Glomerular visceral epithelial cell (primary cell): ENCODE measurements around the gene SCUBE3.

Source experiments
- DNase-seq: peaks from one replicate; pipeline ENCODE4 v3.0.0-alpha.2; 2016; ENCODE audit errors: extremely low spot score

SCUBE3 gene

DNA sequence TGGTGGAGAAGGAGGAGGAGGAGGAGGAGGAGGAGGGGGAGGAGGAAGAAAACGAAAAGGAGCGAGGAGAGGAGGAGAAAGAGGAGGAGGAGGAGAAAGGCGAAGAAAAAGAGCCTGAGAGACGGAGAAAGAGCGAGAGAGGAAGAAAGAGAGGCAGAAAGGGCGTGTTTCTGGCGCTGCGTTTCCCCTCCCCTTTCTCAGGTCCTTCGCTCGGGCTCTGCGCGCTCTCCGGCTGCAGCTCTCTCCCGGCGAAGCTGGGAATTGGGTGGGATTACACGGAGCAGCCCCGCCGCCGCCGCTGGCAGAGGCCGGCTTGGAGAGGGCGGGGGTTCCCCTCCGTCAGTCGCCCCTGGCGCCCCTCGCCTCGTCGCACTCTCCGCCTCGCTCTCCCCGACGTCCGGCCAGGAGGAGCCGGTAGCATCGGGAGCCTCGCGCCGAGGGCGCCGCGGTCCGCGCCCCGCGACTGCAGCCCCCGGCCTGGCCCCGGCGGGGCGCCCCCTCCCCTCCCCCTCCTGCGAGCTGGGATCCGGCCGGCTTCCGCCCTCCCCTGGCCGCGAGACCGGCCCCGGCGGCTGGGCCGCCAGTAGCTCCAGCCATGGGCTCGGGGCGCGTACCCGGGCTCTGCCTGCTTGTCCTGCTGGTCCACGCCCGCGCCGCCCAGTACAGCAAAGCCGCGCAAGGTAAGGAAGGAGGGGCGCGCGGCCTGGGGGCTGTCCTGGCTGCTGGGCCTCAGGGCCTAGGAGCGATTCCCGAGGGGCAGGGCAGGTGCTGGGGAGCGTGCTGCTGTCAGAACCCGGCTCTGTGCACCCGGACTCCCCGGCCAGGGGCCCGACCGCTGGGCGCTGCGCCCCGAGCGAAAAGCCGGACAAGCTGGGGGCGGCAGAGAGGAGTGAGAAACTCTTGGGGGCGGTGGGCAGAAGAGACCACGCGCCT is at the start of gene SCUBE3:
SCUBE3 (plus strand) TSS at position 133 of the 933 bp plus-strand sequence; CDS start at position 596, 463 bp downstream.
- DNase-seq, result peak; percentile 33

DNA sequence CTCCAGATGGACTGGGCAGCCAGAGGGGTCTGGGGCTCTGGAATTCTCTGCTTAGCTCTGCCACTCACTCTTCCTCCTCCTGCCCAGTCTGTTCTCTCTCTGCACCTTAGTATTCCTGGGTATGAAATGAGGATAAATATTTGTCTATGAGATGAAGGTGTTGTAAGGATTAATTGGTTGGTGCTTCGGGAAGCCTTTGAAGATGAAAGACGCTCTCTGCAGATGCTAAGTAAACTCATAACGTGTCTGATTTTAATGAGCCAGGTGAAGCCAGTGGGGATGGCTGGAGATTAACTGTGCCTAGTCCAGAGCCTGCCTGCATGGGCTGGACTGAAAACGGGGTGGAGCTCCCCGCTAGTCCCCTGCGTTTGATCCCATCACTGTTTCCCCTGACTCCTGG is 49.5 kb upstream of the SCUBE3 start:
- DNase-seq, result no peak

DNA sequence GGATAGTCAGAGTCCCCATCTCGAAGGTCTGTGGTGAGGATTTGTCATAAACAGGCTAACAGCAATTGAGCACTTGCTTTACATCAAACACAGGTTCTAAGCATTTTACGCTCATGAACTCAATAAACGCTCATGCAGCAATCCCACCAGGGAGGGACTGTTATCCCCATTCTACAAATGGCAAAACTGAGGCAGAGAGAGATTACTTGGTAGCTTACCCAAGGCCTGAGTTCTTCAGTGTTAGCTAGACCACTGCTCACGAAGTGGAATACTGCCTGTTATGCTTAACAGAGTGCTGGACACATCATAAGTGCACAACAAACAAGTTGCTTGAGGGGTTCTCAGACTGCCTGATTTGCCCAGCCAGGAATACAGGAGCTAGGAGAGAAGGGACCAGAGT is 48.9 kb upstream of the SCUBE3 start:
- no peak for DNase-seq

DNA sequence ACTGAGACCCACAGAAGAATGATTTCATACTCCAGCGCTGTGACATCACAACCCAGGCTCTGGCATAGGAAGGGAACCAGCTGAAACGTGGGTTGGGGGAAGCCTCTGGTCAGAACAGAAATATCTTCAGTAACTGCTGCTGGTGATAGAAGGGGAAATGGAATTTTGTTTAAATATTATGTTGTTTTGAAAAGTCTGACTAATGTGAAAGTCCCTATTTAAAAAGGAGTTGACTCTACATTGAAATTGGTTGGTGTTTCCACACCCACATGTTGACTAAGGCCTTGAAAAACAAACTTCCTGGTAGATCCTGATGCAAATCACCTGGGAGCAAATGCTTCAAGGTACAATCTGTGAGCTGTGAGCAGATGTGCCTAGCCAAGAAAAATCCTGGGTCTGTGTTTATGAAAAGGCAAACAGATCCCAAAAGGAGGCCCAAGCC is 48.1 kb upstream of the SCUBE3 start:
- DNase-seq, result no peak

DNA sequence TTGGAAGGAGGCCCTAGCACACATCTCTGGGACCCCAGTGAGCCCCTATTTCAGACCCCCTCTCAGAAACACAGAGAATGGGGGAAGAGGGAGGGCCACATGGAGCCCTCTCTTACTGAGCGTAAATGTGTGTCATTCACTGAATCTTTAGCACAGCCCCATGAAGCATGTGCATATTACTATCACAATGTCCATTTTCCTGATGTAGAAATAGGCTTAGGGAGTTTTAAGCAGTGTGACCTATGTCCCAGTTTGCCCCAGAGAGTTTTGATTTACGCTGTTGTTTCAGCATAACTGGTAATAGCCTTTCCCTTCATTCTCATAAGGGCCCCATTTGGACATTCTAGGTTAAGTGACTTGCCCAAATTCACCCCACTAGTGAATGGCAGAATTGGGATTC is 47.6 kb upstream of the SCUBE3 start:
- no peak for DNase-seq

DNA sequence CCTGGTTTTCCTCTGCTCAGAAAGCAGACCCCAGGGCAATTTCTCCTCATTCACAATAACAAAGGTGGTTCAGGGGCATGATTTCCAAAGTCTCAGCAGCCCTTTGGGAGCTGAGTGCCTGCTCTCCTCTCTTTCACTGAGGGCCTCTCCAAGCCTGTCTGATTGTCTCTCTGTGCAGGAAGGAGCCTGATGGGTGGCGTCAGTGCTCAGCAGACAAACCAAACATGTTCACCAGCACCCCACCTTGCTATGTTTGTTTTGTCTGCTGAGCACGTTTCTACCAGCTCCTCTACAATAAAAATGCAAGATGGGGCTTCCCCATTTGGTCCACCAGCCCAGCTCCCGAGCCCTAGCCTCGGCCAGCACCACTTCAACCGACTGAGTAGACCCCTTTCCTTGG is 47.2 kb upstream of the SCUBE3 start:
- DNase-seq, result no peak

DNA sequence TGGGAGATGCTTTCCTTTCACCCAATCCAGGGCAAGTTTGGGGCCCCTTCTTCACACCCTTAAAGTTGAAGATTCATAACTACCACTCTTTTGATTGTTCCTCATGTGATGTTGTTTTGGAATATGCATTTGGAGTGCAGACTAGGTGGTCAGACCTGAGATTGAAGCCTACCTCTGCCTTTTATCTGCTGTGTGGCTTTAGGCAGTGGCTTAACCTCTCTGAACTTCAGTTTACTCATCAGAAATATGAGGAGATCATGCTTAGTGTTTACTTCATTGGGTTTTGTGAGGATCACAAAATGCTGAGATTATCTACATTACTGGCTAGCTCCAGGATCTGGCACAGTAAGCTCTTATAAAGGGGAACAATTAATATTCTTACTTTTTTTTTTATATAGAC is 46.3 kb upstream of the SCUBE3 start:
- DNase-seq, result no peak

DNA sequence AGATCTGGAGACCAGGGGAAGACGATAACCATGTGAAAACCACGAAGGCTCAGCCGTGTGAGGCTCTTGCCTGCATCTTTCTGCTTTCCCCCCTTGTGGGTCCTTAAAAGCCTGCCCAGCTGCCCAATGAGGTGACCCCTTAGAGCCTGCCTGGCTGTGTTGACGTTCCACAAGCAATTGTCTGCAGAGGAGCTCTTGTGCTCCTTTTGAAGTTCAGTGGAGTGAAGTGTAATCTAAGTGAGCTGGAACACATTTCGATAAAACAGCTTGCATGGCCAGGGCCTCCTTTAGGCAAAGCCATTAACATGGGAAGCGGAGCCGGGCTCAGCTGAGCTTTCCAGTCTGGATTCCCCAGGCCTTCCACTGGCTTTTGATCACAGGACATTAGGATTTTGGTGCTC is 45.3 kb upstream of the SCUBE3 start:
- no peak for DNase-seq

DNA sequence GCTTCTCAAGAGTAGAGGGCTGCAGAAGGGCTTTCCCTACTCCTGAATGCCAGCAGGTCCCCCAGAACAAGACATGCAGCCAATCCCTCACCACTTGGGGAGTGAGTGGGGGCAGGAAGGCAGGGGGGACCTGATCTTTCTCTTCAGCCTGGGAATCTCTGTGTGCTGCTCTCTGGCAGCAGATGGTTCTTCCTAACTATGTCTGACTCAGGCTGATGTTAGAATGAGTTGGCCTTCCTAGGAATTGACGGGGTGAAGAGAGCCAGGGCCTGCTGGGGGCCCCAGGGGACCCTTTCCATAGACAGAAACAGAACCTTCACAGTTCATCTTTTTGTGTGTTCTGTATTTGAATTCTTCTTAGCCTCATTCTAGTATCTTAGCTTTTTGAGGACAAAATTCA is 43.6 kb upstream of the SCUBE3 start:
- DNase-seq, result no peak

DNA sequence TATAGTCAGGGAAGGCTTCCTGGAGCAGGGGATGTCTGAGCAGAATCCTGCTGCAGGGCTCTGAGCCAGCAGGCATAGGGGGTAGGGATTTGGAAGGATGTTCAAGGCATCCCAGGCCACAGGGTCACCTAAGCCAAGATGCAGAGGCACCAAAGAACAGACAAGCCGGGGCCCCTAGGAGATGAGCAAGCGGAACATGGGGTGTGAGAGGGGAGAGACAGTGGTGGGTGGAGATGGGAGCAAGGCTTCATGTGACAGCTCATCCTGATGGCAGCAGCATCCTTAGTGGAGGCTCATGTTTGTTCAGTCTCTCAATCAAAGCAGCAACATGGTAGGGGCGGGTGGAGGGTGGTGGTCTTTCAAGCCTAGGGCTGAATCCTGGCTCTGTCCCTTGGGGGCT is 42.9 kb upstream of the SCUBE3 start:
- no peak for DNase-seq

DNA sequence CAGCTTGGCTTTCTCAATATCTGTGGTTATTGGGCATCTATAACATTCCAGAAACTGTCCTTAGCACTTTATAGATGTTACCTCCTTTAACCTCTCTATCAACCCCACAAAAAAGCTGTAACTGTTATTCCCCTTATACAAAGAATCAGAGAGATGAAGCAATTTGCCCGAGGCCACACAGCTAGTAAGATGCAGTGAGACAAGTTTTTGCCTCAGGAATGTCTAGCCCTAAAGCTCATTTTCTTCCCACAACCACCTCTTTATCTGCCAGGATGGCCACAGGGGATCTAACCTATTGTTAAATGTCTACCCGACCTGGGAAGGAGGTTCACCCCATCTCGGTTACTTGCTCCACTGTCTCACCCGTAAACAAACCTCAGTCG is 40.7 kb upstream of the SCUBE3 start:
- DNase-seq, result no peak

DNA sequence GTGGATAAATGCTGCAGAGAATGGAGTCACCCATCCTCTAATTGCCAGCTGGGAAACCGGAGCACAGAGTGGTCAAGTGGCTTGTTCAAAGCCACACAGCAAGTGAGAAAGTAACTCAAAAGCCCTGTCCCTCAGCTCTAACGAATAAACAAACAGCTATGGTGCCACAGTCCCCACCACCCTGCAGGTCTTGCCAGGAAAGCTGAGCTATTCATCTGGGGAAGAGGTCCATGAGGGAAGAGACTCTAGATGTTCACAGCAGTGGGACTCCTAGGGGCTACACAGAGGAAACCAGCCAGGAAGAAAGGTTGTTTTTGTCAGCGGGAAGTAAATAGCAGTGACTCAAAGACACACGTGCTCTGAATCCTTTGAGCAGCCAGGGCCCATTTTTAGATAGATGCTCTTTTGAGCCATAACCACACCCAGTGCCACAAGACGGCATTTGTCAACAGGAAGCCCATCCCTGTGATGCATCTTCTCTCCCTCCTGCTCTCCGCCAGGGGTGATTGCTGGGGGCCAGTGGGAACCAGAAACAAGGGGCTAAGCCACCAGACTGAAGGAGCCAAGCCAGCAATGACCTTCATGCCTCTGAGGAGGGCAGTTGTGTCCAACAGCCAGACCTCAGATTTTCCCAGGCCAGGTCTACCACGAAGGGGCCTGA is 40.2 kb upstream of the SCUBE3 start:
- DNase-seq, result no peak

DNA sequence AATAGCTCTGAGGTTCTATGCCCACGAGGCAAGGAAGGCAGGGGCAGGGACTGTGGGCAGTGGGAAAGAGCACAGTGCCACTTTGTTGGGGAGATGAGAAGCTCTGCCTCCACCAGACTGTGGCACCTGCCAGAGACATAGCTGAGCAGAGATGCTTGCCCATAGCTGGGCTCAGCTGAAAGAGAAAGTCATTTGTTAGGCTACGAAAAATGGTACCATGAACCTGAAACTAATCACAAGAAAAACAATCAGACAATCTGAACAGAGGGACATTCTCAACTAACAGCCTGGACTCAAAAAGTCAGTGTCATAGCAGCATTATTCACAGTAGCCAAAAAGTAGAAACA is 39.7 kb upstream of the SCUBE3 start:
- DNase-seq, result no peak

DNA sequence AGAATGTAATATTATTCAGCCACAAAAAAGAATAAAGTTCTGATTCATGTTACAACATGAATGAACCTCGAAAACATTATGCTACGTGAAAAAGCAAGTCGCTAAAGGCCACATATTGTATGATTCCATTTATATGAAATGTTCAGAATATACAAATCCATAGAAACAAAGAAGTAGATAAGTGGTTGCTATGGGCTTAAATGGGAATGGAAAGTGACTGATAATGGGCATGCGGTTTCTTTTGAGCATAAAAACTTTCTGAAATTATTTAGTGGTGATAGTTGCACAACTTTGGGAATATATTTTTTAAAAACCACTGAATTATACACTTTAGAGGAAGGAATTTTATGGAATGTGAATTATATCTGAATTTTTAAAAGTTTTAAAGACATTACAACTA is 39.3 kb upstream of the SCUBE3 start:
- no peak for DNase-seq

DNA sequence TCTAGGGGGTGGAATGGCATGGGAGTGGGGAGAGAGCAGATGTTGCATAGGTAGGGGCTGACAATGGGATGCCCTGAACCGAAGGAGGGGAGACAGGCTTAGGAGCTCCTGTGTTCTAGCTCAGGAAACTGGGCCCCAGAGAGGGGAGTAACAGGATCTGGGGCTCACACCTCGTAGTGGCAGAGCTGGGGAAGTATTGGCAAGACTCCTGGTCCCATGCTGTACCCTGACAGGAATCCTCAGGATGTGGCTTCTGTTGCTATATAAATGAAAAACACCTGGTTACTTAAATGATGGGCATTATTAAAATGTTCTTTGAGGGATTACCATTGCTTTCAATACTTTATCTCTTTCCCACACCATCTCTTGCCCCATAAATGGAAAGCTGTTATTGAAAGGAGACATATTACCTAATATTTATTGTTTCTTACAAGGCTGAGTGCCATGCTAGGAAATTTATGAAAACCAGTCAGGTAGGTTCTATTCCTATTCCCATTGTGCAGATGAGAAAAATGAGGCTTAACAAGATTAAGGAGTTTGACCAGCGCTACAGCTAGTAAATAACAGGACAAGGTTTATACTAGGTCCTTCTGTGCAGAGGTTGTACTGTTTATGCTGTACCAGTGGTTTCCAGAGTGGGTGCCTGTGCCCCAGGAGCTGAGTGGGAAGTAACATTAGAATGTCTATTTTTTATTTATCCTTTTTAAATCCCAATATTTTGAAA is 37.3 kb upstream of the SCUBE3 start:
- no peak for DNase-seq

DNA sequence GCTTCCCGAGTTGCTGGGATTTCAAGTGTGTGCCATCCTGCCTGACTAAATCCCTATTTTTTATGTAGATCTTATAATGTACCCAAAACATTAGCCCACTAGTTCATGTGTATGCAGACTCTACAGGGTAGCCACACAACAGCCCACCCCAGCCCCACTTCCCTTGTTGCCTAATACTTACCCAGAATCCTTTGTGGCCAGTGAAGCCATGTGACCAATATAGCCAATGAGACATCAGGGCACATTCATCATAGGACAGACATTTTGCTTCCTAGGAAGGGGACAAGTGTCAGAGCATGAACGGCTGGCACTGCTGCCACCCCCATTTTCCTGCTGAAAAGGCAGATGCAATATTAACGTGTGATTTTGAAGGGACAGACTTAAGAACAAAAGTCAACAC is 36.6 kb upstream of the SCUBE3 start:
- no peak for DNase-seq

DNA sequence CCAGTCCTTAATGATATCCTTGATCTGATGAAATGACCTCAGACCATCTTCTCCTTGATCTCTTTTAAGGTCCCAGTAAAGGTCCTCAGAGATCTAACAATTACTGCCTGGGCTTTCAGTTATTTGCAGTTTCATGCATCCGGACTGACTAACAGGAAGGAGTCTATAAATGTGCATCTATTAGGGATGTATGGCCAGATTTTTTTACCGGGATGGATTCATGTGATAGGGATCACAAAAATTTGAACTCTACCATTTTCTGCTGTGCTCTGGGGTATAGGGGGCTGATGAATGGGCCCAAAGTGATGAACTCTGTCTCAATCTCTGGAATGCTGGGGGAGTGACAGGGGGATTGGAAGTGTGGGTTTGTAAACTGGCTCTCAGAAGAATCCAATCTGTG is 36.2 kb upstream of the SCUBE3 start:
- no peak for DNase-seq

DNA sequence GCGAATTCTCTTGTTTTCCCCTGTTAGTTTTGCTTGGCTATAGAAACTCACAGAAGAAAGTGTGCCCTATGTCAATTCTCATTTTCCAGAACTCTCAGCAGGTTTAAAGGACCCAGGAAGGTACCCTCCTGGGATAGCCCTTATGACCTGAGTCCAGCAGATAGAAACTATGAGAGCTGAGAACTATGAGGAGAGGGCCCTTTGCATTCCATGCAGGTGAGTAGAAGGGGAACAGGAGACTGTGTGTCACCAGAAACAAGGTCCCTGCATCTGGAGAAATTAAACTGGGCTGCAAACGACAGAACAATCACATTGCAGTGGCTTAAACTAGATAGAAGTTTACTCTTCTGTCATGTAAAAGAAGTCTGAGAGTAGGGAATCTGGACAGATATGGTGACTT is 35.7 kb upstream of the SCUBE3 start:
- no peak for DNase-seq

DNA sequence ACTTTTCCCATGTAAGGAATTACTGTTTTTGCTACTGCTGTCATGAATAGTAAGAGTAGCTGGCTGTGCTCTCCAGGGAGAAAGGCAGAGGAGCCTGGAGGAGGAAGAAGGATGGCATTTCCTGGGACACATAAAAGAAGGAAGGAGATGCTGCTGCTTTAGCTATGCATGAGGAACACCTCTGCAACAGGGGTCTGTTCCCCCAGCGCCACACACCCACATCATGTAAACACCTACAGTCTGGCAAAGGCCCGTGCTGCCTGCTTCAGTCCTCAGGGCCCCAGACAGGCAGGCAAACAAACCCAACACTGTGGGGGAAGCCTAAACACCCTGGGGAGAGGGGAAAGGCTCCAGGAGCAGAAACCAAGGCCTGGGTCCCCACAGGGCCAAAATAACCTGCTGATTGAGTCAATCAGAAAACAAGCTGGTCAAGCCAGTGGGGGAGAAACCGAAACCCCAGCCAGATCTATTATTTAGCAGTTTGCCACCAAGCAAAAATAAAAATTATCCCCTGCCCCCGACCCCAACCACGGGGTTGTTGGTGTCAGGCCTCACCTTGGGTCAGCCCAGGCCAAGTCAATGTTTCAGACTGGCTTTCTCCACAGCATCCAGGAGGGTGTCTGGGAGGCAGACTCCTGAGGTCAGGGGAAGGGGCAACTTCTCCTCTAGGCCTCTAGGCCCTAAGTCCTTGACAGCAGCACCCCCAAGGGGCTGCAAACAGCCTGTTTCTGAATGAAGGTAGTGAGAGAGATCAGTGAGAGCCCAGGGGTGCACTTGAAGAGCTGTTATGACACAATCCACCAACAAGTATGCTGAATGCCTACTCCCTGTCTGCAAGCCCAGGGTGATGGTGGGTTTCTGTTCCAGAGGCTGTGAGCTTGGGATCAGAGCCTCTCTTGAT is 34.6 kb upstream of the SCUBE3 start:
- DNase-seq, result no peak

DNA sequence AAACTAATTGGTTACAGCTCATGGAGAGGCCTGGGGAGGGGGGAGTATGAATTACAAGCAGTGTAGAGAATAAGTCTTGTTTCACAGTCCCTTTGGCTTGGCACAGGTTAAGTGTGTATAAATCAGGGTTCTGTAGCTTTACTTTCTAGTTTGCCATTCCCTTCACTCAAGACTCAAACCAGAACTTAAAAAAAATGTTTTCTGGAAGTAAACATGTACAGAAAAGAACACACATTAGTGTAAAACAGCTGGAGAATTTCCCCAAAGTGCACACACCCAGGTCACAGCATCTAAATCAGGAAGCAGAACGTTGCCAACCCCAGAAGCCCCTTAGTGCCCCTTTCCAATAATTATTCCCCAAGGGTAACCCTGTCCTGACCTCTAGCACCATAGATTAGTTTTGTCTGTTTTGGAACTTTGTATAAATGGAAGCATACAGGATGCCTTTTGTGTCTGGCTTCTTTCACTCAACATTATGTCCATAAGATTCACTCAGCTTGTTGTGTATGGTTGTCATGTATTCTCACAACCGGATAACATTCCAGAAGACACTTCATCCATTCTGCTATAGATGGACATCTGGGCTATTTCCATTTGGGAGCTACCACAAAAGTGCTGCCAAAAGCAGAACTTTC is 33.7 kb upstream of the SCUBE3 start:
- no peak for DNase-seq

DNA sequence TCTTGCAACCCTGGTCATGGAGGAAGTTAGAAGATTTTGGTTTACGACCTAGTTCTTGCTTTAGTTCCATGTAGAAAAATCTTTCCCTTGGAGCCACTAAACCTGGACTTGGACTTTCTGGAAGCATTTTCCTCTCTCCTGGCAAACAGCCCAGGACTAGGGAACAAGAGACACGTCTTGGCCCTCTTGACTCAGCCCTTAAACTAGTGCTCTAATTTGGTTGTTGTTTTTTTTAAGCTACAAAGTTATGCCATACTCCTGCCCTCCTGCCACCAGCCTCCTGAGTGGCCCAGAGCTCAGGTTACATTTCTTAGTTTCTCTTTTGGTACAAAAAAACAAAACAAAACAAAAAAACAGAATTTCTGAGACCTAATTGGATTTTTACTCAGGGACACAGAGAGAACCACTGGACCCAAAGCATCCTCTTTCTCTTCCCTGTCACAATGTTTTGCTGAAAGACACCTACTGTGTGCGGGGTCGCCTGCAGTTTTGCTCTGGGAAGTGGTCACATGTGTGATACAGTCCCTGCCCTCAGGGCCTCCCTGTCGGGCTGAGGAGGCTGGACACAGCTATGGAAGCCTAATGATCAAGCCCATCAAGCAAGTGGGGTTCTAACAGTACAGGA is 32.3 kb upstream of the SCUBE3 start:
- peak; percentile 11 for DNase-seq
